K562 (cell line): Measurements from ENCODE around the gene MARK2. TPM values are rescaled to one million over a fixed set of nuclear protein-coding genes. Genes with fewer than 3 reads are reported as not detected.

Experiments used
- ATAC-seq: fragments of 200-7000 bp; cut with Tn5 transposase; 3 replicates; pipeline ENCODE4 v1.9.1; 2020; ENCODE audit warnings: moderate library complexity
- BruUV-seq: library from RNA; stranded (reverse); fragments of 400-500 nt; replicated peaks from 2 replicates; lab custom pipeline; 2021; lab: Mats Ljungman, UMichigan
- CTCF ChIA-PET: fragments of 300-600 bp; formaldehyde crosslinking; extraction: SDS; loops from one replicate; lab custom pipeline; 2021; ENCODE audit warnings: low intra/inter-chr PET ratio; lab: Yijun Ruan, JAX
- POLR2A ChIA-PET: fragments of 300-600, 350-650 bp; sonication (Branson Sonifier 250); formaldehyde crosslinking; extraction: SDS; loops from one replicate; lab custom pipeline; 2021; ENCODE audit warnings: antibody characterized with exemption, inconsistent platforms; lab: Yijun Ruan, JAX
- DNase-seq, 4 experiments: peaks; one replicate each; pipeline versions ENCODE4 v3.0.0 to v3.0.0-alpha.2; 2011 to 2018; ENCODE audit warnings: low spot score in 3 of 4, mixed read lengths in 3 of 4; ENCODE audit errors: extremely low read depth in 1 of 4
- FAIRE-seq: peaks from 2 replicates; lab custom pipeline; 2011; peaks lifted over from hg19 to GRCh38; lab: Jason Lieb, UNC
- H2AFZ ChIP-seq: 2 replicates; pipeline ENCODE4 v1.6.0; 2011; ENCODE audit warnings: low read depth, low read length, control low read depth, inconsistent platforms
- H3K27ac ChIP-seq: fragments of 200-600 bp; 3 replicates; pipeline ENCODE4 v1.8.0; 2011; ENCODE audit warnings: low read depth, mild to moderate bottlenecking, control low read depth, inconsistent platforms, low read length, moderate library complexity, mixed read lengths; ENCODE audit errors: extremely low read depth
- H3K27me3 ChIP-seq, 2 experiments: fragments of 300-600 bp in 1 of 2; 2 replicates in 1 of 2; 3 replicates in 1 of 2; pipeline versions ENCODE4 v1.6.0 to v1.8.0; 2011; ENCODE audit warnings: inconsistent platforms in 2 of 2, low read length in 2 of 2, mild to moderate bottlenecking in 1 of 2, mixed read lengths in 1 of 2, moderate library complexity in 1 of 2; ENCODE audit not compliant: control insufficient read depth in 2 of 2, insufficient read depth in 2 of 2
- H3K36me3 ChIP-seq: fragments of 300-600 bp; 3 replicates; pipeline ENCODE4 v1.8.0; 2011; ENCODE audit warnings: mild to moderate bottlenecking, low read length, inconsistent platforms; ENCODE audit not compliant: control insufficient read depth, insufficient read depth
- H3K4me1 ChIP-seq, 2 experiments: fragments of 200-600 bp in 1 of 2; replicated peaks in 1 of 2; 2 replicates in 1 of 2; 3 replicates in 1 of 2; pipeline versions ENCODE4 v1.5.1 to v1.8.0; 2011; ENCODE audit warnings: inconsistent platforms in 2 of 2, low read length in 2 of 2, mild to moderate bottlenecking in 1 of 2, mixed read lengths in 1 of 2, moderate library complexity in 1 of 2; ENCODE audit not compliant: control insufficient read depth in 2 of 2, insufficient read depth in 2 of 2
- H3K4me2 ChIP-seq: 2 replicates; pipeline ENCODE4 v1.6.1; 2011; ENCODE audit warnings: low read length, control low read depth, inconsistent platforms, mixed read lengths; ENCODE audit not compliant: insufficient read depth
- H3K4me3 ChIP-seq: fragments of 200-600 bp; sonication (generic), shearing (Covaris generic); 2 replicates; pipeline ENCODE4 v1.5.1; 2016; ENCODE audit warnings: control low read depth, inconsistent platforms
- H3K79me2 ChIP-seq: fragments of 200-600 bp; 3 replicates; pipeline ENCODE4 v1.8.0; 2011; ENCODE audit warnings: low read length, inconsistent platforms; ENCODE audit not compliant: control insufficient read depth, insufficient read depth
- H3K9ac ChIP-seq, 2 experiments: 2 replicates each; pipeline versions ENCODE4 v1.6.0 to v1.6.1; 2011; ENCODE audit warnings: low read depth in 2 of 2, low read length in 2 of 2, control low read depth in 1 of 2, inconsistent platforms in 1 of 2, mild to moderate bottlenecking in 1 of 2, mixed read lengths in 1 of 2; ENCODE audit not compliant: insufficient read depth in 1 of 2
- H3K9me1 ChIP-seq: one replicate; pipeline ENCODE4 v1.6.0; 2011; ENCODE audit warnings: inconsistent platforms, mild to moderate bottlenecking, low read length, moderate library complexity; ENCODE audit not compliant: control insufficient read depth, insufficient read depth
- H3K9me3 ChIP-seq: replicated peaks from 2 replicates; pipeline ENCODE4 v1.5.1; 2011; ENCODE audit warnings: low read depth, low read length, inconsistent platforms; ENCODE audit not compliant: control insufficient read depth, insufficient read depth
- H4K20me1 ChIP-seq: replicated peaks from 2 replicates; pipeline ENCODE4 v1.6.1; 2011; ENCODE audit warnings: low read length, inconsistent platforms, mixed read lengths; ENCODE audit not compliant: control insufficient read depth, insufficient read depth
- HIVEP1 ChIP-seq: fragments of 250-450 bp; sonication (Bioruptor Pico); IDR thresholded peaks from 2 replicates; pipeline ENCODE4 v1.4.0; 2020; ENCODE audit warnings: mild to moderate bottlenecking
- POLR2G ChIP-seq: fragments of 200-400 bp; formaldehyde crosslinking; IDR thresholded peaks from 2 replicates; pipeline ENCODE4 v1.6.1; 2017; ENCODE audit warnings: low read depth, mild to moderate bottlenecking, antibody characterized with exemption, low read length, moderate library complexity
- RBFOX2 ChIP-seq: fragments of 200-400 bp; formaldehyde crosslinking; IDR thresholded peaks from 2 replicates; pipeline ENCODE4 v1.6.1; 2017; ENCODE audit warnings: low read depth, mild to moderate bottlenecking, low read length, moderate library complexity
- RBM22 ChIP-seq: fragments of 200-400 bp; formaldehyde crosslinking; IDR thresholded peaks from 2 replicates; pipeline ENCODE4 v1.6.1; 2018; ENCODE audit warnings: low read length, low read depth; ENCODE audit not compliant: poor library complexity, severe bottlenecking
- ZBTB5 ChIP-seq: fragments of 450-650 bp; IDR thresholded peaks from 2 replicates; pipeline ENCODE4 v1.6.1; 2017; ENCODE audit warnings: antibody characterized with exemption
- WGBS: fragments of 100-300 bp; shearing (Covaris generic); methylation state at CpG from one replicate; pipeline ENCODE4 v1.1.6; 2016; ENCODE audit warnings: low coverage, mixed read lengths; ENCODE audit not compliant: insufficient coverage; ENCODE audit errors: missing lambda C conversion rate; 5-methylcytosine and 5-hydroxymethylcytosine counted together
- in situ Hi-C: fragments of 300-500 bp; cut with MboI; formaldehyde crosslinking; loops from 4 replicates; pipeline ENCODE4 v1.15.0; 2018; ENCODE audit warnings: inconsistent platforms, mixed read lengths
- intact Hi-C: fragments of 100-400 bp; cut with micrococcal nuclease; formaldehyde crosslinking; loops from 2 replicates; pipeline ENCODE4 v1.14.2; 2022
- polyA plus RNA-seq, 8 experiments: library from polyadenylated mRNA; depleted of rRNA in 4 of 8; stranded (reverse) in 5 of 8; unstranded in 3 of 8; fragments of >200 nt; fragmentation: Nextera tagmentation in 2 of 8; fragmentation: Illumina TruSeq in 1 of 8; extraction: Ambion mirVana in 2 of 8; extraction: Trizol in 1 of 8; gene quantifications; 2 replicates each; pipeline versions ENCODE4 v1.2.1 to v1.2.3, GENCODE V29; 2011 to 2014; ENCODE audit warnings: inconsistent platforms in 1 of 8, missing spikeins in 1 of 8
- total RNA-seq, 7 experiments: library from RNA; depleted of rRNA in 6 of 7; stranded (reverse); fragments of >200 nt in 6 of 7; fragmentation: Illumina TruSeq in 2 of 7; extraction: Trizol in 2 of 7; gene quantifications; 2 replicates each; pipeline versions ENCODE4 v1.2.1 to v1.2.3, GENCODE V29; 2011 to 2021; ENCODE audit warnings: low replicate concordance in 1 of 7
- TF ChIP-seq, protein P1 (sequence below): sonication (generic); formaldehyde crosslinking; IDR thresholded peaks from 2 replicates; pipeline ENCODE4 v1.8.0; 2022; ENCODE audit warnings: mild to moderate bottlenecking, low read depth, missing genetic modification reagents

Gene MARK2
- total and polyA plus RNA-seq, 9 of the 15 experiments (the other 6 are each of a cell fraction or from before 2014, with no cell fraction given) = 0.32 to 43.5 (median 15.1) TPM

- DNase-seq = no peak
- no TSS peak for BruUV-seq
Observed at GRCh38 chr11:63909591-63910506, 70.9 kb downstream of the MARK2 start.

More at GRCh38 chr11:63909591-63910506, 70.9 kb downstream of the MARK2 start:
- H3K4me2 ChIP-seq = no peak overlapping the region
- FAIRE-seq (no peak), ATAC-seq (no peak; the same call in 1 of the 3 replicates)
- no peak overlapping the region for H3K4me3 ChIP-seq
- H4K20me1 ChIP-seq = 0 out of 2 replicates have a peak, but pooled peaks cover 4% of the 10 kb centered on the region
- H3K27ac ChIP-seq = no peak overlapping the region
- peak; percentile 51 for TF ChIP-seq RBM22
- TF ChIP-seq POLR2G = peak; percentile 47; the same call in 1 of the 2 replicates
- 0 out of 2 replicates have a peak, but pooled peaks have one; percentile 10 for TF ChIP-seq RBFOX2
- no peak for TF ChIP-seq HIVEP1 (CRISPR knock-in tag)
- no peak for TF ChIP-seq ZBTB5
- TF ChIP-seq, protein P1, sequence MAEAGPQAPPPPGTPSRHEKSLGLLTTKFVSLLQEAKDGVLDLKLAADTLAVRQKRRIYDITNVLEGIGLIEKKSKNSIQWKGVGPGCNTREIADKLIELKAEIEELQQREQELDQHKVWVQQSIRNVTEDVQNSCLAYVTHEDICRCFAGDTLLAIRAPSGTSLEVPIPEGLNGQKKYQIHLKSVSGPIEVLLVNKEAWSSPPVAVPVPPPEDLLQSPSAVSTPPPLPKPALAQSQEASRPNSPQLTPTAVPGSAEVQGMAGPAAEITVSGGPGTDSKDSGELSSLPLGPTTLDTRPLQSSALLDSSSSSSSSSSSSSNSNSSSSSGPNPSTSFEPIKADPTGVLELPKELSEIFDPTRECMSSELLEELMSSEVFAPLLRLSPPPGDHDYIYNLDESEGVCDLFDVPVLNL (CRISPR knock-in tag) = no peak
- in situ Hi-C loops = no loop called here
- peaks cover 0 to 38% of the 10 kb centered on the region in 2 experiments; a peak in 2 of 5 replicates for H3K4me1 ChIP-seq
- H3K9me1 ChIP-seq = no peaks in the 10 kb centered on the region
- ChIA-PET POLR2A (no interaction called here), CTCF (no interaction called here)
- H3K36me3 ChIP-seq = peaks cover 49% of the 10 kb centered on the region; the same call in 2 of the 3 replicates
- no peaks in the 10 kb centered on the region for H3K27me3 ChIP-seq
- H2AFZ ChIP-seq = no peak overlapping the region
- intact Hi-C loops = no loop called here
- 77% methylated on average over 19 of the region's 24 CpGs for WGBS
- H3K79me2 ChIP-seq = no peaks in the 10 kb centered on the region
- peak overlapping the region in 1 of 2 experiments; percentile 74; a peak in 2 of 4 replicates for H3K9ac ChIP-seq
- H3K9me3 ChIP-seq = no peaks in the 10 kb centered on the region
